ENCODE measurements around the gene KRT75.

KRT75 gene
- 0 reads per million in 3 donors for total RNA-seq

- no peaks in the 10 kb centered on the region for H3K4me1 ChIP-seq (ENCODE audit: control insufficient read depth, insufficient read depth, low read length, poor library complexity, severe bottlenecking)
- no peak for DNase-seq
- H3K27me3 ChIP-seq (replicated peaks; ENCODE audit: control insufficient read depth, insufficient read depth, low read length, poor library complexity, severe bottlenecking), result no peaks in the 10 kb centered on the region
- H3K36me3 ChIP-seq (ENCODE audit: control insufficient read depth, insufficient read depth, low read length), result no peaks in the 10 kb centered on the region
- no peak within 1 kb of the TSS for H3K4me3 ChIP-seq (ENCODE audit: insufficient read depth, low read depth, low read length, poor library complexity, severe bottlenecking)
- H3K27ac ChIP-seq (ENCODE audit: insufficient read depth, low read length, poor library complexity, severe bottlenecking), result no peak within 1 kb of the TSS
- no peaks in the 10 kb centered on the region for H3K9me3 ChIP-seq (ENCODE audit: control insufficient read depth, low read length)
Observed at GRCh38 chr12:52434081-52434733, at the start of gene KRT75. Gene KRT75 (minus strand): TSS chr12:52434371. CDS start chr12:52434304, 67 bp downstream.

- no peaks in the 10 kb centered on the region for H3K36me3 ChIP-seq (ENCODE audit: control insufficient read depth, insufficient read depth, low read length)
- H3K27ac ChIP-seq (ENCODE audit: insufficient read depth, low read length, poor library complexity, severe bottlenecking), result no peak overlapping the region
- DNase-seq, result no peak
- H3K27me3 ChIP-seq (replicated peaks; ENCODE audit: control insufficient read depth, insufficient read depth, low read length, poor library complexity, severe bottlenecking), result no peaks in the 10 kb centered on the region
- H3K9me3 ChIP-seq (ENCODE audit: control insufficient read depth, low read length), result no peaks in the 10 kb centered on the region
- H3K4me3 ChIP-seq (ENCODE audit: insufficient read depth, low read depth, low read length, poor library complexity, severe bottlenecking), result no peak overlapping the region
- no peaks in the 10 kb centered on the region for H3K4me1 ChIP-seq (ENCODE audit: control insufficient read depth, insufficient read depth, low read length, poor library complexity, severe bottlenecking)
Observed at GRCh38 chr12:52480073-52480472, 45.9 kb upstream of the KRT75 start.

- DNase-seq, result no peak
- Histone ChIP-seq H3K27me3 (replicated peaks; ENCODE audit: control insufficient read depth, insufficient read depth, low read length, poor library complexity, severe bottlenecking) (no peaks in the 10 kb centered on the region), H3K36me3 (ENCODE audit: control insufficient read depth, insufficient read depth, low read length) (no peaks in the 10 kb centered on the region), H3K27ac (ENCODE audit: insufficient read depth, low read length, poor library complexity, severe bottlenecking) (no peak overlapping the region), H3K4me3 (ENCODE audit: insufficient read depth, low read depth, low read length, poor library complexity, severe bottlenecking) (no peak overlapping the region), H3K4me1 (ENCODE audit: control insufficient read depth, insufficient read depth, low read length, poor library complexity, severe bottlenecking) (no peaks in the 10 kb centered on the region), H3K9me3 (ENCODE audit: control insufficient read depth, low read length) (no peaks in the 10 kb centered on the region)
Observed at GRCh38 chr12:52477651-52478050, 43.5 kb upstream of the KRT75 start.

- Histone ChIP-seq H3K27ac (ENCODE audit: insufficient read depth, low read length, poor library complexity, severe bottlenecking) (no peak overlapping the region), H3K27me3 (replicated peaks; ENCODE audit: control insufficient read depth, insufficient read depth, low read length, poor library complexity, severe bottlenecking) (no peaks in the 10 kb centered on the region), H3K4me1 (ENCODE audit: control insufficient read depth, insufficient read depth, low read length, poor library complexity, severe bottlenecking) (no peaks in the 10 kb centered on the region), H3K36me3 (ENCODE audit: control insufficient read depth, insufficient read depth, low read length) (no peaks in the 10 kb centered on the region), H3K4me3 (ENCODE audit: insufficient read depth, low read depth, low read length, poor library complexity, severe bottlenecking) (no peak overlapping the region), H3K9me3 (ENCODE audit: control insufficient read depth, low read length) (no peaks in the 10 kb centered on the region)
- no peak for DNase-seq
Observed at GRCh38 chr12:52474212-52474611, 40.0 kb upstream of the KRT75 start.

GRCh38 chr12:52473768-52474167, 39.6 kb upstream of the KRT75 start, which contains the start of gene KRT6C:
Gene KRT6C (minus strand): TSS chr12:52473805. CDS start chr12:52473737, 68 bp downstream.
- Histone ChIP-seq H3K4me1 (ENCODE audit: control insufficient read depth, insufficient read depth, low read length, poor library complexity, severe bottlenecking) (no peaks in the 10 kb centered on the region), H3K36me3 (ENCODE audit: control insufficient read depth, insufficient read depth, low read length) (no peaks in the 10 kb centered on the region), H3K27me3 (replicated peaks; ENCODE audit: control insufficient read depth, insufficient read depth, low read length, poor library complexity, severe bottlenecking) (no peaks in the 10 kb centered on the region), H3K27ac (ENCODE audit: insufficient read depth, low read length, poor library complexity, severe bottlenecking) (no peak within 1 kb of the TSS), H3K4me3 (ENCODE audit: insufficient read depth, low read depth, low read length, poor library complexity, severe bottlenecking) (no peak within 1 kb of the TSS), H3K9me3 (ENCODE audit: control insufficient read depth, low read length) (no peaks in the 10 kb centered on the region)
- no peak for DNase-seq

- H3K9me3 ChIP-seq (ENCODE audit: control insufficient read depth, low read length), result no peaks in the 10 kb centered on the region
- H3K36me3 ChIP-seq (ENCODE audit: control insufficient read depth, insufficient read depth, low read length), result no peaks in the 10 kb centered on the region
Observed at GRCh38 chr12:52469853-52470252, 35.7 kb upstream of the KRT75 start.

GRCh38 chr12:52464897-52465296, 30.7 kb upstream of the KRT75 start:
- Histone ChIP-seq H3K27ac (ENCODE audit: insufficient read depth, low read length, poor library complexity, severe bottlenecking) (no peak overlapping the region), H3K4me1 (ENCODE audit: control insufficient read depth, insufficient read depth, low read length, poor library complexity, severe bottlenecking) (no peaks in the 10 kb centered on the region), H3K36me3 (ENCODE audit: control insufficient read depth, insufficient read depth, low read length) (no peaks in the 10 kb centered on the region), H3K27me3 (replicated peaks; ENCODE audit: control insufficient read depth, insufficient read depth, low read length, poor library complexity, severe bottlenecking) (no peaks in the 10 kb centered on the region), H3K9me3 (ENCODE audit: control insufficient read depth, low read length) (no peaks in the 10 kb centered on the region), H3K4me3 (ENCODE audit: insufficient read depth, low read depth, low read length, poor library complexity, severe bottlenecking) (no peak overlapping the region)
- DNase-seq, result no peak

More at GRCh38 chr12:52469853-52470252, 35.7 kb upstream of the KRT75 start:
- Histone ChIP-seq H3K4me1 (ENCODE audit: control insufficient read depth, insufficient read depth, low read length, poor library complexity, severe bottlenecking) (no peaks in the 10 kb centered on the region), H3K4me3 (ENCODE audit: insufficient read depth, low read depth, low read length, poor library complexity, severe bottlenecking) (no peak overlapping the region), H3K27me3 (replicated peaks; ENCODE audit: control insufficient read depth, insufficient read depth, low read length, poor library complexity, severe bottlenecking) (no peaks in the 10 kb centered on the region), H3K27ac (ENCODE audit: insufficient read depth, low read length, poor library complexity, severe bottlenecking) (no peak overlapping the region)
- DNase-seq, result no peak

- no peaks in the 10 kb centered on the region for H3K36me3 ChIP-seq (ENCODE audit: control insufficient read depth, insufficient read depth, low read length)
- DNase-seq, result no peak
- no peaks in the 10 kb centered on the region for H3K27me3 ChIP-seq (replicated peaks; ENCODE audit: control insufficient read depth, insufficient read depth, low read length, poor library complexity, severe bottlenecking)
- H3K4me1 ChIP-seq (ENCODE audit: control insufficient read depth, insufficient read depth, low read length, poor library complexity, severe bottlenecking), result no peaks in the 10 kb centered on the region
- no peak overlapping the region for H3K4me3 ChIP-seq (ENCODE audit: insufficient read depth, low read depth, low read length, poor library complexity, severe bottlenecking)
- H3K9me3 ChIP-seq (ENCODE audit: control insufficient read depth, low read length), result no peaks in the 10 kb centered on the region
- H3K27ac ChIP-seq (ENCODE audit: insufficient read depth, low read length, poor library complexity, severe bottlenecking), result no peak overlapping the region
Observed at GRCh38 chr12:52461693-52462092, 27.5 kb upstream of the KRT75 start.

GRCh38 chr12:52458861-52459260, 24.7 kb upstream of the KRT75 start:
- no peaks in the 10 kb centered on the region for H3K36me3 ChIP-seq (ENCODE audit: control insufficient read depth, insufficient read depth, low read length)
- no peaks in the 10 kb centered on the region for H3K27me3 ChIP-seq (replicated peaks; ENCODE audit: control insufficient read depth, insufficient read depth, low read length, poor library complexity, severe bottlenecking)
- H3K9me3 ChIP-seq (ENCODE audit: control insufficient read depth, low read length), result no peaks in the 10 kb centered on the region
- no peak for DNase-seq
- H3K27ac ChIP-seq (ENCODE audit: insufficient read depth, low read length, poor library complexity, severe bottlenecking), result no peak overlapping the region
- no peak overlapping the region for H3K4me3 ChIP-seq (ENCODE audit: insufficient read depth, low read depth, low read length, poor library complexity, severe bottlenecking)
- no peaks in the 10 kb centered on the region for H3K4me1 ChIP-seq (ENCODE audit: control insufficient read depth, insufficient read depth, low read length, poor library complexity, severe bottlenecking)

- Histone ChIP-seq H3K27ac (ENCODE audit: insufficient read depth, low read length, poor library complexity, severe bottlenecking) (no peak overlapping the region), H3K4me1 (ENCODE audit: control insufficient read depth, insufficient read depth, low read length, poor library complexity, severe bottlenecking) (no peaks in the 10 kb centered on the region), H3K9me3 (ENCODE audit: control insufficient read depth, low read length) (no peaks in the 10 kb centered on the region), H3K27me3 (replicated peaks; ENCODE audit: control insufficient read depth, insufficient read depth, low read length, poor library complexity, severe bottlenecking) (no peaks in the 10 kb centered on the region), H3K36me3 (ENCODE audit: control insufficient read depth, insufficient read depth, low read length) (no peaks in the 10 kb centered on the region), H3K4me3 (ENCODE audit: insufficient read depth, low read depth, low read length, poor library complexity, severe bottlenecking) (no peak overlapping the region)
- DNase-seq, result no peak
Observed at GRCh38 chr12:52455821-52456220, 21.6 kb upstream of the KRT75 start.
